Upper lobe of left lung (tissue), 6 donors: ENCODE measurements around the gene SFXN5. TPM values are rescaled to one million over a fixed set of nuclear protein-coding genes. Genes with fewer than 3 reads are reported as not detected.

Source experiments
- ATAC-seq, 2 donors: fragments of 200-7000 bp; cut with Tn5 transposase; one replicate each; pipeline ENCODE4 v1.9.1; 2022; ENCODE audit warnings: mild to moderate bottlenecking in 2 of 2, moderate library complexity in 2 of 2; ENCODE audit not compliant: low FRiP score in 2 of 2
- DNase-seq, 2 donors: peaks; one replicate each; pipeline ENCODE4 v3.0.0-alpha.2; 2019 to 2020
- H3K27ac ChIP-seq, 4 donors: fragments of 200-600 bp; sonication (generic); one replicate each; pipeline ENCODE4 v1.5.1; 2016 to 2019
- H3K27me3 ChIP-seq, 4 donors: fragments of 200-600 bp; sonication (generic); one replicate each; pipeline ENCODE4 v1.5.1; 2017 to 2019
- H3K36me3 ChIP-seq, 4 donors: fragments of 200-600 bp; sonication (generic); one replicate each; pipeline ENCODE4 v1.5.1; 2016 to 2019
- H3K4me1 ChIP-seq, 4 donors: fragments of 200-600 bp; sonication (generic); one replicate each; pipeline ENCODE4 v1.5.1; 2018 to 2019
- H3K4me3 ChIP-seq, 4 donors: fragments of 200-600 bp; sonication (generic); one replicate each; pipeline ENCODE4 v1.5.1; 2017 to 2019; ENCODE audit warnings: mild to moderate bottlenecking in 2 of 4, moderate library complexity in 1 of 4
- H3K9me3 ChIP-seq, 4 donors: fragments of 200-600 bp; sonication (generic); one replicate each; pipeline ENCODE4 v1.5.1; 2018 to 2019
- EP300 ChIP-seq, 4 donors: sonication (generic); formaldehyde crosslinking; IDR thresholded peaks; one replicate each; pipeline ENCODE4 v1.5.1; 2017; ENCODE audit warnings: antibody characterized with exemption in 4 of 4, control low read depth in 2 of 4
- POLR2A ChIP-seq, 4 donors: fragments of 450-650 bp; IDR thresholded peaks; one replicate each; pipeline ENCODE4 v1.5.1; 2016 to 2017; ENCODE audit warnings: antibody characterized with exemption in 4 of 4, mild to moderate bottlenecking in 2 of 4
- POLR2AphosphoS5 ChIP-seq, 2 donors: sonication (generic); formaldehyde crosslinking; IDR thresholded peaks; one replicate each; pipeline ENCODE4 v1.5.1; 2017; ENCODE audit warnings: antibody characterized with exemption in 2 of 2
- WGBS, 2 donors: methylation state at CpG; one replicate each; pipeline ENCODE4 v1.1.5; 2017 to 2018; 5-methylcytosine and 5-hydroxymethylcytosine counted together
- total RNA-seq, 6 donors: library from RNA; depleted of rRNA in 4 of 6; stranded (reverse); fragments of >200 nt in 4 of 6; gene quantifications; one replicate each; pipeline versions ENCODE4 v1.1.0 to v1.2.1, GENCODE V29; 2016 to 2021
- TF ChIP-seq, protein P1 (sequence below), 6 experiments: fragments of 450-650 bp in 4 of 6; fragments of 200-600 bp in 2 of 6; sonication (generic) in 2 of 6; IDR thresholded peaks; one replicate each; pipeline ENCODE4 v1.5.1; 2016 to 2019; ENCODE audit warnings: antibody characterized with exemption in 6 of 6
- donor health status: DM: no; HTN: no; CAD: no; lungs with moderate emphysema.
- donor health status: DM: no; HTN: yes; CAD: no; lungs with severe emphysema.

Gene SFXN5
- total RNA-seq, 6 donors from 2014 or later, result 10.8 to 44.0 (median 13.7) TPM

GRCh38 chr2:73031725-73032701 is 39.5 kb downstream of the SFXN5 start:
- 74 to 83% methylated on average over 10 of the region's 10 CpGs for WGBS, 2 donors
- no peaks in the 10 kb centered on the region for H3K27me3 ChIP-seq
- H3K36me3 ChIP-seq, result peaks cover 0 to 9% (median 1%) of the 10 kb centered on the region in 4 donors
- peaks cover 0 to 10% (median 1%) of the 10 kb centered on the region in 4 donors for H3K4me1 ChIP-seq
- TF ChIP-seq EP300 (IDR thresholded peaks at IDR 0.05), result no peak
- no peak for TF ChIP-seq POLR2AphosphoS5 (IDR thresholded peaks at IDR 0.05)
- no peak for TF ChIP-seq POLR2A (IDR thresholded peaks at IDR 0.05)
- TF ChIP-seq, protein P1, sequence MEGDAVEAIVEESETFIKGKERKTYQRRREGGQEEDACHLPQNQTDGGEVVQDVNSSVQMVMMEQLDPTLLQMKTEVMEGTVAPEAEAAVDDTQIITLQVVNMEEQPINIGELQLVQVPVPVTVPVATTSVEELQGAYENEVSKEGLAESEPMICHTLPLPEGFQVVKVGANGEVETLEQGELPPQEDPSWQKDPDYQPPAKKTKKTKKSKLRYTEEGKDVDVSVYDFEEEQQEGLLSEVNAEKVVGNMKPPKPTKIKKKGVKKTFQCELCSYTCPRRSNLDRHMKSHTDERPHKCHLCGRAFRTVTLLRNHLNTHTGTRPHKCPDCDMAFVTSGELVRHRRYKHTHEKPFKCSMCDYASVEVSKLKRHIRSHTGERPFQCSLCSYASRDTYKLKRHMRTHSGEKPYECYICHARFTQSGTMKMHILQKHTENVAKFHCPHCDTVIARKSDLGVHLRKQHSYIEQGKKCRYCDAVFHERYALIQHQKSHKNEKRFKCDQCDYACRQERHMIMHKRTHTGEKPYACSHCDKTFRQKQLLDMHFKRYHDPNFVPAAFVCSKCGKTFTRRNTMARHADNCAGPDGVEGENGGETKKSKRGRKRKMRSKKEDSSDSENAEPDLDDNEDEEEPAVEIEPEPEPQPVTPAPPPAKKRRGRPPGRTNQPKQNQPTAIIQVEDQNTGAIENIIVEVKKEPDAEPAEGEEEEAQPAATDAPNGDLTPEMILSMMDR (IDR thresholded peaks at IDR 0.05), result no peak
- ATAC-seq (no peak), DNase-seq (no peak)
- H3K4me3 ChIP-seq, result no peak overlapping the region
- no peak overlapping the region for H3K27ac ChIP-seq
- no peaks in the 10 kb centered on the region for H3K9me3 ChIP-seq

DNA sequence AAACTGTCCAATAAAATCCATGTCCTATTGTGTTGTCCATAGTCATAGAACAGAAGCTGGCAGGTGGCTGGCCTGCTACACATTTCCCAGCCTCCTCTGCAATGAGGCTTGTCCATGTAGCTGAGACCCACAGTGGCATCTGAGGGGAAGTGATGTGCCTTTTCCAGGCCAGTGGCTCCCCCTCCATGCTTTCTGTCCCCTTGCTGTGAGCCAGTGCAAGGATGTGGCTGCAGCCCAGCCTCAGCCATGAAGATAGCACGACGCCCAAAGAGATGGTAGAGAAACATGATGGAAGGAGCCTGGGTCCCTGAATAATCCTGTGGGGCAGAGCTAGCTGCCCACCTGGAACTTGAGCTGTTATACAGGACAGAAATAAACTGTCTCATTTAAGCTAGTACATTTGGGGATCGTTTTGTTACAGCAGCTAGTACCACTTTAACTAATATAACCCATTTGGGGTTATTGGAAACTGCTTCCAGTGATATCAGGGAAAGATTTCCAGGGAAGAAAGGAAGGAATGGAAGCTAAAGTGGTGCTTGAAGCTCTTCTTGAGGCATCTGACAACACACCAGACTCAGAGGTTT is 40.3 kb downstream of the SFXN5 start:
- Histone ChIP-seq H3K9me3 (no peaks in the 10 kb centered on the region), H3K27me3 (no peaks in the 10 kb centered on the region), H3K27ac (no peak overlapping the region), H3K36me3 (peaks cover 0 to 9% (median 1%) of the 10 kb centered on the region in 4 donors), H3K4me3 (no peak overlapping the region), H3K4me1 (peaks cover 0 to 10% (median 1%) of the 10 kb centered on the region in 4 donors)
- TF ChIP-seq POLR2AphosphoS5 (IDR thresholded peaks at IDR 0.05) (no peak), POLR2A (IDR thresholded peaks at IDR 0.05) (no peak), EP300 (IDR thresholded peaks at IDR 0.05) (no peak)
- TF ChIP-seq, protein P1 (IDR thresholded peaks at IDR 0.05), result no peak
- no peak for ATAC-seq
- 87 to 93% methylated on average over 3 of the region's 3 CpGs for WGBS, 2 donors
- no peak for DNase-seq

DNA sequence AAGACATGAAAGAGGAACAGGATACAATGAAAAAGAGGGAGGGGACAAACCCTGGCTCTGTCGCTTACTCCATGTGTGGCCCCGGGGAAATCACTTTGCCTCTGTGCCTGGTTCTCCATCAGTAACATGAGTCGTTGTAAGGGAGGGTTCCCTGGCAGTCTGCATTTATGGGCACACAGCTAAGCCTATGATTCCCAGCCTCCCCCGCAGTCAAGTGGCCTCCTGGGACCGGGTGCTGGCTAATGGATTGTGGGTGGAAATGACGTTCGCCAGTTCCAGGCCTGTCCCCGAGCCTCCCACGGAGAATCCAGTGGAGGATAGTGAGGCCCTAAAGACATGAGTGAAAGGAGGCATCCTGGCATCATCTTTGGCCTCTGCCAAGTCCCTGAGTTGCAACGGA is 42.7 kb downstream of the SFXN5 start:
- peaks cover 0 to 7% (median 0%) of the 10 kb centered on the region in 4 donors for H3K4me1 ChIP-seq
- no peak overlapping the region for H3K4me3 ChIP-seq
- no peak for TF ChIP-seq POLR2A (IDR thresholded peaks at IDR 0.05)
- TF ChIP-seq, protein P1 (IDR thresholded peaks at IDR 0.05), result no peak
- TF ChIP-seq EP300 (IDR thresholded peaks at IDR 0.05), result no peak
- TF ChIP-seq POLR2AphosphoS5 (IDR thresholded peaks at IDR 0.05), result no peak
- no peak for ATAC-seq
- no peak for DNase-seq
- no peaks in the 10 kb centered on the region for H3K27me3 ChIP-seq
- H3K36me3 ChIP-seq, result peaks cover 0 to 9% (median 0%) of the 10 kb centered on the region in 4 donors
- H3K9me3 ChIP-seq, result no peaks in the 10 kb centered on the region
- 80 to 88% methylated on average over 8 to 10 of the region's 10 CpGs for WGBS, 2 donors
- H3K27ac ChIP-seq, result no peak overlapping the region

DNA sequence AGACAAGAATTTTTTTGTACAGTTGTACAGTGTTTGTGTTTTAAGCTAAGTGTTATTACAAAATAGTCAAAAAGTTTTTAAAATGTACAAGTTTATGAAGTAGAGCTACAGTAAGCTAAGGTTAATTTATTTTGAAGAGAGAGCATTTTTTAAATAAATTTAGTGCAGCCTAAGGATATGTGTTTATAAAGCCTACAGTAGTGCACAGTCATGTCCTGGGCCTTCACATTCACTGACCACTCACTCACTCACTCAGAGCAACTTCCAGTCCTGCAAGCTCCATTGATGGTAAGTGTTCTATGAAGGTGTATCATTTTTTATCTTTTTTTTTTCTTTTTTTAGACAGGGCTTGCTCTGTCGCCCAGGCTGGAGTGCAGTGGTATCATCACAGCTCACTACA is 44.2 kb downstream of the SFXN5 start:
- Histone ChIP-seq H3K4me3 (no peak overlapping the region), H3K27ac (no peak overlapping the region), H3K27me3 (no peaks in the 10 kb centered on the region), H3K4me1 (peaks cover 0 to 2% (median 0%) of the 10 kb centered on the region in 4 donors), H3K36me3 (peaks cover 0 to 9% (median under 1%) of the 10 kb centered on the region in 4 donors), H3K9me3 (no peaks in the 10 kb centered on the region)
- DNase-seq (no peak), ATAC-seq (no peak)
- 89 to 100% methylated on average over 1 of the region's 1 CpG for WGBS, 2 donors
- TF ChIP-seq EP300 (IDR thresholded peaks at IDR 0.05), result no peak
- TF ChIP-seq POLR2AphosphoS5 (IDR thresholded peaks at IDR 0.05), result no peak
- TF ChIP-seq POLR2A (IDR thresholded peaks at IDR 0.05), result no peak
- TF ChIP-seq, protein P1 (IDR thresholded peaks at IDR 0.05), result no peak
